Stimulated activated CD4-positive, alpha-beta T cell treated with anti-CD3 and anti-CD28 coated beads, Interleukin-15, amount 100 ng/mL, for 48 hours (primary cell): ENCODE data around the gene MSI2.

Experiments
- DNase-seq, 2 donors: peaks; one replicate each; pipeline ENCODE4 v3.0.0-alpha.2; 2020; ENCODE audit warnings: low read depth in 2 of 2

Gene MSI2

GRCh38 chr17:57636985-57637665 is 380.8 kb downstream of the MSI2 start:
- DNase-seq, result no peak

- no peak for DNase-seq
Observed at GRCh38 chr17:57637666-57638010, 381.3 kb downstream of the MSI2 start.

- DNase-seq, result no peak
Observed at GRCh38 chr17:57638284-57638683, 382.0 kb downstream of the MSI2 start.

DNA sequence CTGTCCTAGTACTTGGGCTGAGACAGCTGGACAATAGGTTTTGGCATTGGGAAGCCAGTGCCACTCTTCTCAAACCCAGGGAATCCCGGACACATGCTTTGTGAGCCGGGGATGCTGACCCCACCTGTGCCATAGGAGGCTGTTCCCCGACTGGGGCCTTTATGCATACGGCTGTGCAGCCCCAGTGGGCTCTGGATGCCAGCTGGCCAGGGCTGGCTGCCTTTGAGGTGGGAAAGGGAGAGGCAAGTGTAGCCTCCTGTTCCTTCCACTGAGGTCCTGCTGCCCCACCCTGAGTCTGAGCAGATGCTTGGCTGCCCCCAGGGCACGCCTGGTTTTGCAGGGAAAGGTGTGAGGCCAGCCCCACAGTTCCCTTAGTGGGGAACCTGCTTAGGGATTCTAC is 383.1 kb downstream of the MSI2 start:
- no peak for DNase-seq

- DNase-seq, result no peak
Observed at GRCh38 chr17:57640079-57640478, 383.8 kb downstream of the MSI2 start.

DNA sequence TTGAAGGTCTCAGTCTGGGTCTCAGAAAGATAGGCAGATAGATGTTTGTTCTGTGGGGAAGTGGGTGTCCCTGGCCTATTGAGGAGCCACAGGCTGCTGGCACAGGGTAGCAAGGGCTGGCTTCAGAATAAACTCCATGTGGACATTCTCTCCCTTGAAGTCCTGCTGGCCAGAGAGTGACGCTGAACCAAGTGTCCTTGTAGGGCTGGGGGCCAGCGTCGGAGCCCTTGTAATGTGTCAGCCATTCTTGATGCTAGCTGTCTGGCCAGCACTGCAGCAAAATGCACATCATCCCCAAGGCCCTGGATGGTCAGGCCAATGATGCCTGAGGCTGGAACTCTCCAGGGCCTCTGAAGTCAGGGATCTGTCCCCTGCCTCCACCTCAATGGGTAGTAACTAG is 385.4 kb downstream of the MSI2 start:
- no peak for DNase-seq

DNA sequence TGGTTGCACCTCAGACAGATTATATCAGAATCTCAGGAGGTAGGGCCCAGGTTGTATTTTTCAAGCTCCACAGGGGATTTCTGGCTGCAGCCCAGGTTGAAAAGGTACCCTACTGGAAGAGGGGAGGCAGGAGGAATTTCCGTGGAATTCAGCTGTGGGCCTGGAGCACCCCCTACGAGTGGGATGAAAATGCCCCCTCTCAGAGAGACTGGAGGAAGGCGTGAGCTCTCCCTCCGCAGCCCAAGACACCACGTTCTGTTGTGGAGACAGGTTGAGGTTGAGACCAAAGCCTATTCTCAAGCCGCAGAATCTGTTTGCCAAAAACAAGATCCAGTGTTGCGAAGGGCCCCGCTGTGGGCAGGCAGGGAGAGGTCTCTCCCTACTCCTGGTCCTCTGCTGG is 386.7 kb downstream of the MSI2 start:
- DNase-seq, result no peak

- DNase-seq, result no peak
Observed at GRCh38 chr17:57644326-57644725, 388.0 kb downstream of the MSI2 start.

DNA sequence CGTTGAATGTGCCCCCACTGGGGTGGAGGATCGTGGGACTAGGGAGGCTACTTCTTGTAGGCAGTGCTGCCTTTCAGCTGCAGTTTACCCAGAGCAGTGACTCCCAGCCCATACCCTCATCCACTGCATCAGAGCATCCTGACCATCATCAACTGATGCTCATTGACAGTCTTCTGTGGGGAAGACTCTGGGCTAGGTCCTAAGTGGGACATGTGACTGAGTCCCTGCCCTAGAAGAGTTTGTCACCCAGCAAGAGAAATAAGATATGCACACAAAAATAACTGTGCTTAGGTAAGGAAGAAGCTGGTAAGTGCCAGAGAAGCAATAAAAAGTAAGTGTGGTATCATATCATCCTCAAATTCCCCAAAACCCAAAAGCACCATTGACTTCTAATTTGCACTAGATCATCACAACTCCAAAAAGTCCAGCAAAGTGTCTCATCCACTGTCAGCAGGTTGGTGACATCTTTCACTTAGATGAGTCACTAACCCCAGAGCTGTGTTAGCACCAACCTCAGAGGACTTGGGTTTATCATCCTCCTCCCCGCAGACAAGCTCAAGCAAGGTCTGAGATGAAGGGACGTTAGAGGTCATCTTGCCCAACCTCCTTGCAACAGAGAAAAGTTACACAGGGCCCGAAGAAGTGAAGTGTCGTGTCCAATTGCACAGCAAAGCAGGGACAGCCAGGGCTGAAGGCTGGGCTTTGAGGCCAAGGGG is 389.8 kb downstream of the MSI2 start:
- peak in 1 of 2 donors; percentile 4 for DNase-seq

GRCh38 chr17:57648720-57649119 is 392.4 kb downstream of the MSI2 start:
- DNase-seq, result no peak

GRCh38 chr17:57649191-57649590 is 392.9 kb downstream of the MSI2 start:
- no peak for DNase-seq

DNA sequence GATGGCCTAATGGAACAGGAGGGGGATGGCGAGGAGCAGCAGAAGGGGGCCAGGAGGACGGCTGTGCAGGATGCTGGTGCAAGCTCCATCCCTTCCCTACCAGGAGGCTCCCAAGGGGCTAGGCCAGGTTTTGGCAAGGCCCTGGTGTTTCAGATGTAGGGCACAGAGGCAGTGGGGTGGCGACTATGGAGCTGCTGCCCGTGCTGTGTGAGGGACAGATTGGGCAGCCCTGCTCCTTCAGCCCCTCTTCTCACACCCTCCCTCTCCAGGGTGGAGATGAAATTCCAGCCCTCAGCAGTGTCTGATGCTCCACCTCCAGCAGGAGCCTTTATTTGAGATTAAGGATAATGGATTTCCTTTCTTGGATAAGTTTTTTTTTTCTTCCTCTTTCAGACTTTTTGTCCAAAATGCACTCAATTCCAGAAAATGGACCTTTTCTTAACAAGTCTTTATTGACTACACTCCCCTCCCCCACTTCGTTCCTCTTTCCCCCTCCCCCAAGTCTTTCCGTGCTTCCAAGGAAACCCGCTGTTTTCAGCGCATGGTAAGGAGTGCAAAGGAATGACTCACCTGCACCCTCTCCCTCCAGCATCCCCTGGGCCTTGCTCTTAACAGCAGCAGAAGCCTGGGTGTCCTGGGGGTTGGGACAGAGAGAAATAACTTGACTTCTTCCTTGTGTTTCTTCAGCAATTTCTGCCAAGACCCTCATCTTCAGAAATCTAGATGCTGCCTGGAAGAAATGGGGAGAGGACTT is 393.6 kb downstream of the MSI2 start:
- no peak for DNase-seq

GRCh38 chr17:57650548-57650947 is 394.2 kb downstream of the MSI2 start:
- DNase-seq, result no peak

DNA sequence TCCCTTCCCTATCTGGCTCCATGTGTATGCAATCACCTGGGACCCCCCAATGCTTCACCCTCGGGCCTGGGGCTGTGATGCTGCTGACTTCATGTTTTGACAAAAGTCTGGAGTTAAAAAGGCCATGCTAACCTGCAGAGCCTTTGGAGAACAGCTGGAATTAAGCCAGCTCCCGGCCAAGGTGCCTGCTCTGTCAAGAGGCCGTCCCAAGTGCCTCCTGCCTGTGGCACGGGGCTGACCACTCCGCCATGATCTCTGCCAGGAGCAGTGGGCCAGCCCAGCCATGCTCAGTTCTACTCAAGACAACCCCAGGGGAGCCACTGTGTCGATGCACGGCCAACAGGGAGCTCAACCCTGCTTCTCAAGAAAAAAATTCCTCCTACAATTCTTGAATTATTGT is 395.1 kb downstream of the MSI2 start:
- no peak for DNase-seq

GRCh38 chr17:57651996-57652395 is 395.7 kb downstream of the MSI2 start:
- no peak for DNase-seq

DNA sequence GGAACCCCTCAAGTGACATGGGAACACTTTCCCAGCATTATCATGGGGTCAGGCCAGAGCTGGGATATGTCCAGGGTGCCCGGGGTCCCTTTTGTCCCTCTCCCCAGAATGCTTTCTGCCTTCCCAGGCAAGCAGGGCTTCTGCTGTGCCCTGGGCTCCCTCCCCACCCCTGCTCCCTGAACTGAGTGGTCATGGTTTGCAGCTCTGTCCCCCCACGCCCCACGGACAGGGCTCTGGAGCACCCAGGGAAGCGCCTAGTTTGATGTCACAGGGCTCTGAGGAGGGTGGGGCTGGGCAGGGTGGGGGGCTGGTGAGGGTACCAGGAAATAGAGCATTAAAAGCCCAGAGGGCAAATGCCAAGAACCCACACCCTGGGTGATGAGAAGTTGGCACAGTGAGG is 396.5 kb downstream of the MSI2 start:
- no peak for DNase-seq

- no peak for DNase-seq
Observed at GRCh38 chr17:57653279-57653678, 397.0 kb downstream of the MSI2 start.

DNA sequence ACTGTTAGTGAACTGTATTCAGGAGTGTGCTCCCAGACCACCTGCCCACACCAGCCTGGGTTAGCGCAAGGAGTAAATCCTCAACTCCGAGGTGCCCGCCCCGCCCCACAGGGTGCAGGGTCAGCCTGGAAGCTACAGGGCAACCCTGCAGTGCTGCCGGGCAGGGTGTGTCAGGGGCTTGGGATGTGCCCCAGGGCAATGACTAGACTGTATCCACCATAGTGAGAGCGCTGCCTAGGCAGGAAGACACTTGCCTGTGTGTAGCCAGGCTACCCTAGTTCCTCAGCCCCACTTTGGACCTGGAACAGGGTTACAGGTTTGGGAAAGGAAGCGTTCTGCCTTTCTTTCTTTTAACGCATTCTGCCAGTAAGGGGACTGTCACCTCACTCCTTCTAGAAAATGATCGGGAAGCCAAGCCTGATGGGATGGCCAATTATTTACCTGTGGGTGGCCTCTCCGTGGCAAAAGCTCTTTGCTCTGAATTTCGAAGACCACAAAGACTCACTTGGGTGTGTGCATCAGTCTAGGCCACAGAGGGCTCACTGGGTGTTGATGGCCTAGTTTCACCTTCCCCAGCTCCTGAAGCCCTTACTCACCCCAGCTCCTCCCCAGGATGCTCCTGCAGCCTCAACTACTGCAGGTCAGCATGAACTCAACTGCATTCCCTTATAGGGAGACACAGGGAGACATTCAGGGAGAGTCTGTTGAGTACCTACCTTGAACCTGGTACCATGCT is 397.9 kb downstream of the MSI2 start:
- no peak for DNase-seq

GRCh38 chr17:57655553-57655952 is 399.2 kb downstream of the MSI2 start:
- DNase-seq, result no peak

DNA sequence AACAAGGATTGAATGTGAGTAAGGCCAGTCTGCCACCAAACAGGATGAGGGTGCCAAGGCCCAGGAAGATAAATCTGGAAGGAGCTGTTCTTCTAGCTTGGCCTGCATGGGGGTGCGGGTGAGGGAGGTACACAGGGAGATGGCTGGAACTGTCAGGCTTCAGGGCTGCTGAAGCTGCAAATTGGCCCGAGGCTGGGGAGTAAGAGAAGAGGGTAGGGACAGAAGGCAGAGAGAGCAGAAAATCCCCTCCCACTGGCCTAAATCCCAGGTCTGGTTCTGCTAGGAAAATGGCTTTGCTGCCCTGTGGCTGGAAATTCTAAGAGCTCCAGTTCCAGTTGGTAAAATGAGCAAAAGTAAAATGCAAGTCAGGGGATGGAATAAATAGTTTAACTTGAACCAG is 400.9 kb downstream of the MSI2 start:
- no peak for DNase-seq

DNA sequence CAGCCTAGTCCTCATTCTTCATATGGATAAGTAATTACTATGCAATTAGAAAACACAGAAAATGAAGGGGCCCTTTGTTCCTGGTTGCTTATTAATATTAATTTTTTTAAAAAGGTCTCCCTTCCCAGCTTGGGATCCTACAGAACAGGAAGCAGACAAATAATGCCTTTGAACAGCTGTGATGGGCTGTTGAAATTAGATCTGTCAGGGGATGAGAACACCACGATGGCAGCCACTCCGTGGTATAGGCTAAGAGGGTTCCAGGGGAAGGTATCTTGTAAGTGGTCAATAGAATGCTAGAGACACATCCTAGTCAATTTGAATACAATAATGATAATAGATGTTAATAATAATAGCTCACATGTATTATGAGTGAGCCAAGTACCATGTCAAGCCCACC is 405.7 kb downstream of the MSI2 start:
- DNase-seq, result no peak

DNA sequence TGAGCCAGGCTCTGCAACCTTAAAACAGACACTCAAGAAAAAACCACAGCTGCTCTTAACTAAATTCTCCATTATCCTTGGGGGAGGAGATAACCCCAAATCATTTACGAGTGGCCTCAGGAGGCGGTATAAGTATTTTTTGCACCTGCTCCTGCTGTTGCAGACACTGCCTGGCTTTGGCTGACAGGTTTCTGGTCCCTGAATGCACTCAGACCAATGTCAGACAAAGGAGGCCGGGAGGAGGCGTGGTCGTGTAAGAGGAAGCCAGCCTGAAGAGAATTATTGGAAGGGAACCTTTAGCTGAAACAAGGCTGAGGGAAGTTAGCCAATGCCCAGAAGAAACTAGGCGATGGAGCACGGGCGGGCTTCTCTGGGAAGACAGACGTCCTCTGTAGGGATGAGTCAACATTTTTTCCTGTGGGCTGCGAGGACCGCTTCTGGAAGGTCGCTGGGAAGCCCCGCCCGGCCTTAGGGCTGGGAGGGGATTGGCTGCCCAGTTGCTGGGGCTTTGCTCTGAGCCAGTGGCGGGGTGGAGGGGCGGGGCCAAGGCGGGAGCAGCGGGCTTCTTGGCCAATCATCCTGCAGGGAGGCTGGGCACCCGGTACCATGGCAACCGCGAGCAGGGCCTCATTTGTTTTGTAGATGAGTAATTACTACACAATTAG is 406.5 kb downstream of the MSI2 start:
- DNase-seq, result peak; percentile 11 to 22
